ENCODE measurements around the gene FAAH2.

The FAAH2 gene

GRCh38 chrX:57265126-57265525 is 21.4 kb upstream of the FAAH2 start:
- Histone ChIP-seq H3K4me2 (ENCODE audit: low read length) (no peak overlapping the region), H3K9me2 (replicated peaks; ENCODE audit: control insufficient read depth, low read length) (no peaks in the 10 kb centered on the region), H3K4me3 (ENCODE audit: low read length) (no peak overlapping the region), H3F3A (ENCODE audit: control insufficient read depth, insufficient read depth) (no peaks in the 10 kb centered on the region), H3K79me2 (ENCODE audit: control insufficient read depth, low read length) (no peaks in the 10 kb centered on the region), H3K4me1 (ENCODE audit: control insufficient read depth, low read length) (no peaks in the 10 kb centered on the region), H3K36me3 (ENCODE audit: control insufficient read depth, low read length) (no peaks in the 10 kb centered on the region), H4K20me1 (ENCODE audit: control insufficient read depth, insufficient read depth, low read depth, low read length) (no peaks in the 10 kb centered on the region), H3K27ac (ENCODE audit: low read depth, low read length) (no peak overlapping the region), H3K9me3 (ENCODE audit: control insufficient read depth, insufficient read depth, low read length) (no peaks in the 10 kb centered on the region), H3K27me3 (ENCODE audit: control insufficient read depth, low read length) (no peaks in the 10 kb centered on the region)
- TF ChIP-seq CTCF (IDR thresholded peaks at IDR 0.05; ENCODE audit: low read depth, low read length, poor library complexity, severe bottlenecking) (no peak), EZH2phosphoT487 (IDR thresholded peaks at IDR 0.05; ENCODE audit: borderline replicate concordance, low read length) (no peak)

- H3K27ac ChIP-seq (ENCODE audit: low read depth, low read length) = no peak overlapping the region
- H3K4me1 ChIP-seq (ENCODE audit: control insufficient read depth, low read length) = no peaks in the 10 kb centered on the region
- no peaks in the 10 kb centered on the region for H4K20me1 ChIP-seq (ENCODE audit: control insufficient read depth, insufficient read depth, low read depth, low read length)
- TF ChIP-seq EZH2phosphoT487 (IDR thresholded peaks at IDR 0.05; ENCODE audit: borderline replicate concordance, low read length) (no peak), CTCF (IDR thresholded peaks at IDR 0.05; ENCODE audit: low read depth, low read length, poor library complexity, severe bottlenecking) (no peak)
- H3K4me2 ChIP-seq (ENCODE audit: low read length) = no peak overlapping the region
- no peaks in the 10 kb centered on the region for H3F3A ChIP-seq (ENCODE audit: control insufficient read depth, insufficient read depth)
- no peak overlapping the region for H3K4me3 ChIP-seq (ENCODE audit: low read length)
- no peaks in the 10 kb centered on the region for H3K9me2 ChIP-seq (replicated peaks; ENCODE audit: control insufficient read depth, low read length)
- H3K36me3 ChIP-seq (ENCODE audit: control insufficient read depth, low read length) = no peaks in the 10 kb centered on the region
- H3K27me3 ChIP-seq (ENCODE audit: control insufficient read depth, low read length) = no peaks in the 10 kb centered on the region
- H3K9me3 ChIP-seq (ENCODE audit: control insufficient read depth, insufficient read depth, low read length) = no peaks in the 10 kb centered on the region
- H3K79me2 ChIP-seq (ENCODE audit: control insufficient read depth, low read length) = no peaks in the 10 kb centered on the region
These were observed 20.2 kb upstream of the FAAH2 start for GRCh38 chrX:57266275-57266674.

- no peaks in the 10 kb centered on the region for H4K20me1 ChIP-seq (ENCODE audit: control insufficient read depth, insufficient read depth, low read depth, low read length)
- TF ChIP-seq CTCF (IDR thresholded peaks at IDR 0.05; ENCODE audit: low read depth, low read length, poor library complexity, severe bottlenecking) (no peak), EZH2phosphoT487 (IDR thresholded peaks at IDR 0.05; ENCODE audit: borderline replicate concordance, low read length) (no peak)
- H3K9me2 ChIP-seq (replicated peaks; ENCODE audit: control insufficient read depth, low read length) = no peaks in the 10 kb centered on the region
- no peaks in the 10 kb centered on the region for H3K27me3 ChIP-seq (ENCODE audit: control insufficient read depth, low read length)
- H3K4me2 ChIP-seq (ENCODE audit: low read length) = no peak overlapping the region
- no peaks in the 10 kb centered on the region for H3K4me1 ChIP-seq (ENCODE audit: control insufficient read depth, low read length)
- no peaks in the 10 kb centered on the region for H3K79me2 ChIP-seq (ENCODE audit: control insufficient read depth, low read length)
- H3K9me3 ChIP-seq (ENCODE audit: control insufficient read depth, insufficient read depth, low read length) = no peaks in the 10 kb centered on the region
- H3K36me3 ChIP-seq (ENCODE audit: control insufficient read depth, low read length) = no peaks in the 10 kb centered on the region
- no peak overlapping the region for H3K4me3 ChIP-seq (ENCODE audit: low read length)
- no peaks in the 10 kb centered on the region for H3F3A ChIP-seq (ENCODE audit: control insufficient read depth, insufficient read depth)
- no peak overlapping the region for H3K27ac ChIP-seq (ENCODE audit: low read depth, low read length)
These were observed 19.6 kb upstream of the FAAH2 start for GRCh38 chrX:57266871-57267270.

GRCh38 chrX:57267308-57267707 is 19.2 kb upstream of the FAAH2 start:
- H3K27ac ChIP-seq (ENCODE audit: low read depth, low read length) = no peak overlapping the region
- H4K20me1 ChIP-seq (ENCODE audit: control insufficient read depth, insufficient read depth, low read depth, low read length) = no peaks in the 10 kb centered on the region
- no peaks in the 10 kb centered on the region for H3K27me3 ChIP-seq (ENCODE audit: control insufficient read depth, low read length)
- no peaks in the 10 kb centered on the region for H3K9me2 ChIP-seq (replicated peaks; ENCODE audit: control insufficient read depth, low read length)
- no peaks in the 10 kb centered on the region for H3K9me3 ChIP-seq (ENCODE audit: control insufficient read depth, insufficient read depth, low read length)
- no peaks in the 10 kb centered on the region for H3K36me3 ChIP-seq (ENCODE audit: control insufficient read depth, low read length)
- TF ChIP-seq CTCF (IDR thresholded peaks at IDR 0.05; ENCODE audit: low read depth, low read length, poor library complexity, severe bottlenecking) = no peak
- TF ChIP-seq EZH2phosphoT487 (IDR thresholded peaks at IDR 0.05; ENCODE audit: borderline replicate concordance, low read length) = no peak
- no peak overlapping the region for H3K4me2 ChIP-seq (ENCODE audit: low read length)
- H3K4me3 ChIP-seq (ENCODE audit: low read length) = no peak overlapping the region
- no peaks in the 10 kb centered on the region for H3K4me1 ChIP-seq (ENCODE audit: control insufficient read depth, low read length)
- no peaks in the 10 kb centered on the region for H3F3A ChIP-seq (ENCODE audit: control insufficient read depth, insufficient read depth)
- no peaks in the 10 kb centered on the region for H3K79me2 ChIP-seq (ENCODE audit: control insufficient read depth, low read length)

Data from DOHH2 (cell line).